HepG2 (cell line): ENCODE results near the gene URGCP. TPM values are rescaled to one million over a fixed set of nuclear protein-coding genes. Genes with fewer than 3 reads are reported as not detected.
A peak's percentile ranks its signal among the peaks of the same experiment; 100 is the strongest.

Experiments used
- ATF7 ChIP-seq, 2 experiments: fragments of 450-650 bp in 1 of 2; sonication (generic) in 1 of 2; formaldehyde crosslinking in 1 of 2; IDR thresholded peaks; 2 replicates each; pipeline versions ENCODE4 v1.4.0 to v1.6.1; 2016 to 2020; ENCODE audit warnings: antibody characterized with exemption in 1 of 2, mild to moderate bottlenecking in 1 of 2, missing genetic modification reagents in 1 of 2
- DNMT3B ChIP-seq: conservative IDR thresholded peaks from 2 replicates; pipeline ENCODE4 v1.6.1; 2016; ENCODE audit warnings: missing biosample characterization, control low read depth
- EZH2 ChIP-seq: conservative IDR thresholded peaks from 2 replicates; pipeline ENCODE4 v1.6.1; 2012; ENCODE audit warnings: mild to moderate bottlenecking, low read depth, low read length, moderate library complexity
- MTF1 ChIP-seq: sonication (generic); formaldehyde crosslinking; IDR thresholded peaks from 2 replicates; pipeline ENCODE4 v1.5.0; 2020; ENCODE audit warnings: missing genetic modification reagents
- NFRKB ChIP-seq: fragments of 450-650 bp; IDR thresholded peaks from 2 replicates; pipeline ENCODE4 v1.6.1; 2017
- PCBP1 ChIP-seq: fragments of 200-400 bp; formaldehyde crosslinking; IDR thresholded peaks from 2 replicates; pipeline ENCODE4 v1.6.1; 2017; ENCODE audit warnings: mild to moderate bottlenecking, low read depth, low read length, borderline replicate concordance
- SKI ChIP-seq: fragments of 450-650 bp; IDR thresholded peaks from one replicate; pipeline ENCODE4 v1.6.1; 2018; ENCODE audit warnings: mild to moderate bottlenecking; ENCODE audit not compliant: partially characterized antibody
- TARDBP ChIP-seq: sonication (generic); formaldehyde crosslinking; IDR thresholded peaks from 2 replicates; pipeline ENCODE4 v1.8.0; 2022; ENCODE audit warnings: mild to moderate bottlenecking, missing genetic modification reagents
- TGIF2 ChIP-seq: IDR thresholded peaks from 2 replicates; pipeline ENCODE4 v1.6.1; 2016; ENCODE audit warnings: control low read depth, missing compliant biosample characterization
- YEATS2 ChIP-seq: sonication (generic); formaldehyde crosslinking; IDR thresholded peaks from 2 replicates; pipeline ENCODE4 v1.4.0; 2020; ENCODE audit warnings: missing genetic modification reagents, borderline replicate concordance
- ZEB1 ChIP-seq: IDR thresholded peaks from 2 replicates; pipeline ENCODE4 v1.6.1; 2012; ENCODE audit warnings: mild to moderate bottlenecking, low read depth, inconsistent platforms; ENCODE audit not compliant: insufficient replicate concordance
- polyA plus RNA-seq, 8 experiments: library from polyadenylated mRNA; depleted of rRNA in 3 of 8; stranded (reverse) in 7 of 8; unstranded in 1 of 8; fragments of >200 nt; fragmentation: Illumina TruSeq in 4 of 8; extraction: Trizol in 4 of 8; gene quantifications; 2 replicates each; pipeline versions ENCODE4 v1.2.1 to v1.2.3, GENCODE V29; 2011 to 2016; ENCODE audit warnings: low read depth in 4 of 8, missing spikeins in 1 of 8, mixed read lengths in 1 of 8; ENCODE audit not compliant: insufficient read depth in 1 of 8
- total RNA-seq, 5 experiments: library from RNA; depleted of rRNA; stranded (reverse); fragments of >200 nt; fragmentation: Illumina TruSeq; extraction: Trizol; gene quantifications; 2 replicates each; pipeline ENCODE4 v1.2.3, GENCODE V29; 2016; ENCODE audit warnings: low read depth in 1 of 5
- TF ChIP-seq, protein P1 (sequence below): sonication (generic); formaldehyde crosslinking; IDR thresholded peaks from 2 replicates; pipeline ENCODE4 v1.4.0; 2020; ENCODE audit warnings: low read depth, missing genetic modification reagents
- TF ChIP-seq, protein P2 (sequence below): sonication (generic); formaldehyde crosslinking; IDR thresholded peaks from 2 replicates; pipeline ENCODE4 v1.4.0; 2020; ENCODE audit warnings: missing genetic modification reagents, borderline replicate concordance
- TF ChIP-seq, protein P3 (sequence below): sonication (generic); formaldehyde crosslinking; IDR thresholded peaks from 2 replicates; pipeline ENCODE4 v1.5.1; 2020; ENCODE audit warnings: mild to moderate bottlenecking, missing genetic modification reagents, moderate library complexity
- TF ChIP-seq, protein P4 (sequence below): sonication (generic); formaldehyde crosslinking; IDR thresholded peaks from 2 replicates; pipeline ENCODE4 v1.5.0; 2020; ENCODE audit warnings: missing genetic modification reagents

The URGCP gene
- total and polyA plus RNA-seq, 2 of the 13 experiments (the other 11 are each of a cell fraction or from before 2014, with no cell fraction given) = 22.3 to 25.8 TPM

DNA sequence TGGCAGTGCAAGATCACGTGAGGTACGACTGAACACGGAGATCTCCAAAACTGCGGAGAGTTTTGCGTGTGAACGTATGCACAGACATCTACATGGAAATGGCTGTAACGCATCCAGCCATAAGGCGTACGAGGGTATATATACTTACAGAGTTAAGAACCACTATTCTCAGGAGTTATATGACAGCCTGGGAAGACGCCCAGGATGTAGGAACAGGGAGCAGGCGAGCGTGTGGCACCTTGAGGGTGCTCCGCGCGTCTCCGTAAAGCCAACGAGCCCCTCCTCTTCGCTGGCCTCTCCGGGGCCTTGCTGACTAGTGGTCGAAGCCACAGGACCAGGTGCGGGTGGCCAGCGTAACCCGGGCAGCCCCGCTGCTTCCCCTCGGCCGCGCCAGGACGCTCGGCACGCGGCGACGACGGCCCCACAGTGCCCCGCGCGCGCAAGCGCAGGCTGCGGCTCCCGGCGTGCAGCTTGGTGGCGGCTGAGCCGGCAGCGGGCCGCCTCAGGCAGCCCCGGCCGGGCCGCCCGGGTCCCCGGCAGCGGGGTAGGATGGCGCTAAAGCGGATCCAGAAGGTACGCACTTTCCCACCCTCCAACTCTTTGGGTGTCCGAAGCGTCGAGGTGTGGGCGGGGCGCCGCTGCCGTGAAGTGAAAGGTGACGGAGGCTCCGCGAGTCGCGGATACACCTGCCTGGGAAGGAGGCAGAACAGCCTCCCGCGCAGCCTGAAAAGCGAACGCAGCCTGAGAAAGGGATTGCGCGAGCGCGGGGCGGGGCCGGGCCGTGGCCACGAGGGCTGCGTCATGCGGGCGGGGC lies 19.8 kb upstream of the URGCP start, which contains the start of gene UBE2D4 (continued):
- TF ChIP-seq, protein P1, sequence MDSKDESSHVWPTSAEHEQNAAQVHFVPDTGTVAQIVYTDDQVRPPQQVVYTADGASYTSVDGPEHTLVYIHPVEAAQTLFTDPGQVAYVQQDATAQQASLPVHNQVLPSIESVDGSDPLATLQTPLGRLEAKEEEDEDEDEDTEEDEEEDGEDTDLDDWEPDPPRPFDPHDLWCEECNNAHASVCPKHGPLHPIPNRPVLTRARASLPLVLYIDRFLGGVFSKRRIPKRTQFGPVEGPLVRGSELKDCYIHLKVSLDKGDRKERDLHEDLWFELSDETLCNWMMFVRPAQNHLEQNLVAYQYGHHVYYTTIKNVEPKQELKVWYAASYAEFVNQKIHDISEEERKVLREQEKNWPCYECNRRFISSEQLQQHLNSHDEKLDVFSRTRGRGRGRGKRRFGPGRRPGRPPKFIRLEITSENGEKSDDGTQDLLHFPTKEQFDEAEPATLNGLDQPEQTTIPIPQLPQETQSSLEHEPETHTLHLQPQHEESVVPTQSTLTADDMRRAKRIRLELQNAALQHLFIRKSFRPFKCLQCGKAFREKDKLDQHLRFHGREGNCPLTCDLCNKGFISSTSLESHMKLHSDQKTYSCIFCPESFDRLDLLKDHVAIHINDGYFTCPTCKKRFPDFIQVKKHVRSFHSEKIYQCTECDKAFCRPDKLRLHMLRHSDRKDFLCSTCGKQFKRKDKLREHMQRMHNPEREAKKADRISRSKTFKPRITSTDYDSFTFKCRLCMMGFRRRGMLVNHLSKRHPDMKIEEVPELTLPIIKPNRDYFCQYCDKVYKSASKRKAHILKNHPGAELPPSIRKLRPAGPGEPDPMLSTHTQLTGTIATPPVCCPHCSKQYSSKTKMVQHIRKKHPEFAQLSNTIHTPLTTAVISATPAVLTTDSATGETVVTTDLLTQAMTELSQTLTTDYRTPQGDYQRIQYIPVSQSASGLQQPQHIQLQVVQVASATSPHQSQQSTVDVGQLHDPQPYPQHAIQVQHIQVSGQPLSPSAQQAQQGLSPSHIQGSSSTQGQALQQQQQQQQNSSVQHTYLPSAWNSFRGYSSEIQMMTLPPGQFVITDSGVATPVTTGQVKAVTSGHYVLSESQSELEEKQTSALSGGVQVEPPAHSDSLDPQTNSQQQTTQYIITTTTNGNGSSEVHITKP (CRISPR knock-in tag) = no peak
- TF ChIP-seq TARDBP (peak; percentile 57), EZH2 (no peak), SKI (peak; percentile 30), TGIF2 (CRISPR knock-in tag) (peak; percentile 21; the same call in 1 of the 2 replicates), ZEB1 (peak; percentile 79), YEATS2 (peak; percentile 82; the same call in 1 of the 2 replicates), PCBP1 (no peak), MTF1 (CRISPR knock-in tag) (peak; percentile 82), NFRKB (no peak), DNMT3B (no peak), ATF7 (IDR thresholded peaks at IDR 0.05) (no peak), ATF7 (CRISPR knock-in tag; IDR thresholded peaks at IDR 0.05) (0 out of 2 replicates have a peak, but pooled peaks have one; percentile 60)
- TF ChIP-seq, protein P2, sequence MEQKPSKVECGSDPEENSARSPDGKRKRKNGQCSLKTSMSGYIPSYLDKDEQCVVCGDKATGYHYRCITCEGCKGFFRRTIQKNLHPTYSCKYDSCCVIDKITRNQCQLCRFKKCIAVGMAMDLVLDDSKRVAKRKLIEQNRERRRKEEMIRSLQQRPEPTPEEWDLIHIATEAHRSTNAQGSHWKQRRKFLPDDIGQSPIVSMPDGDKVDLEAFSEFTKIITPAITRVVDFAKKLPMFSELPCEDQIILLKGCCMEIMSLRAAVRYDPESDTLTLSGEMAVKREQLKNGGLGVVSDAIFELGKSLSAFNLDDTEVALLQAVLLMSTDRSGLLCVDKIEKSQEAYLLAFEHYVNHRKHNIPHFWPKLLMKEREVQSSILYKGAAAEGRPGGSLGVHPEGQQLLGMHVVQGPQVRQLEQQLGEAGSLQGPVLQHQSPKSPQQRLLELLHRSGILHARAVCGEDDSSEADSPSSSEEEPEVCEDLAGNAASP (CRISPR knock-in tag) = peak; percentile 9; the same call in 1 of the 2 replicates
- TF ChIP-seq, protein P3, sequence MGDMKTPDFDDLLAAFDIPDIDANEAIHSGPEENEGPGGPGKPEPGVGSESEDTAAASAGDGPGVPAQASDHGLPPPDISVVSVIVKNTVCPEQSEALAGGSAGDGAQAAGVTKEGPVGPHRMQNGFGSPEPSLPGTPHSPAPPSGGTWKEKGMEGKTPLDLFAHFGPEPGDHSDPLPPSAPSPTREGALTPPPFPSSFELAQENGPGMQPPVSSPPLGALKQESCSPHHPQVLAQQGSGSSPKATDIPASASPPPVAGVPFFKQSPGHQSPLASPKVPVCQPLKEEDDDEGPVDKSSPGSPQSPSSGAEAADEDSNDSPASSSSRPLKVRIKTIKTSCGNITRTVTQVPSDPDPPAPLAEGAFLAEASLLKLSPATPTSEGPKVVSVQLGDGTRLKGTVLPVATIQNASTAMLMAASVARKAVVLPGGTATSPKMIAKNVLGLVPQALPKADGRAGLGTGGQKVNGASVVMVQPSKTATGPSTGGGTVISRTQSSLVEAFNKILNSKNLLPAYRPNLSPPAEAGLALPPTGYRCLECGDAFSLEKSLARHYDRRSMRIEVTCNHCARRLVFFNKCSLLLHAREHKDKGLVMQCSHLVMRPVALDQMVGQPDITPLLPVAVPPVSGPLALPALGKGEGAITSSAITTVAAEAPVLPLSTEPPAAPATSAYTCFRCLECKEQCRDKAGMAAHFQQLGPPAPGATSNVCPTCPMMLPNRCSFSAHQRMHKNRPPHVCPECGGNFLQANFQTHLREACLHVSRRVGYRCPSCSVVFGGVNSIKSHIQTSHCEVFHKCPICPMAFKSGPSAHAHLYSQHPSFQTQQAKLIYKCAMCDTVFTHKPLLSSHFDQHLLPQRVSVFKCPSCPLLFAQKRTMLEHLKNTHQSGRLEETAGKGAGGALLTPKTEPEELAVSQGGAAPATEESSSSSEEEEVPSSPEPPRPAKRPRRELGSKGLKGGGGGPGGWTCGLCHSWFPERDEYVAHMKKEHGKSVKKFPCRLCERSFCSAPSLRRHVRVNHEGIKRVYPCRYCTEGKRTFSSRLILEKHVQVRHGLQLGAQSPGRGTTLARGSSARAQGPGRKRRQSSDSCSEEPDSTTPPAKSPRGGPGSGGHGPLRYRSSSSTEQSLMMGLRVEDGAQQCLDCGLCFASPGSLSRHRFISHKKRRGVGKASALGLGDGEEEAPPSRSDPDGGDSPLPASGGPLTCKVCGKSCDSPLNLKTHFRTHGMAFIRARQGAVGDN (CRISPR knock-in tag) = peak; percentile 99
- TF ChIP-seq, protein P4, sequence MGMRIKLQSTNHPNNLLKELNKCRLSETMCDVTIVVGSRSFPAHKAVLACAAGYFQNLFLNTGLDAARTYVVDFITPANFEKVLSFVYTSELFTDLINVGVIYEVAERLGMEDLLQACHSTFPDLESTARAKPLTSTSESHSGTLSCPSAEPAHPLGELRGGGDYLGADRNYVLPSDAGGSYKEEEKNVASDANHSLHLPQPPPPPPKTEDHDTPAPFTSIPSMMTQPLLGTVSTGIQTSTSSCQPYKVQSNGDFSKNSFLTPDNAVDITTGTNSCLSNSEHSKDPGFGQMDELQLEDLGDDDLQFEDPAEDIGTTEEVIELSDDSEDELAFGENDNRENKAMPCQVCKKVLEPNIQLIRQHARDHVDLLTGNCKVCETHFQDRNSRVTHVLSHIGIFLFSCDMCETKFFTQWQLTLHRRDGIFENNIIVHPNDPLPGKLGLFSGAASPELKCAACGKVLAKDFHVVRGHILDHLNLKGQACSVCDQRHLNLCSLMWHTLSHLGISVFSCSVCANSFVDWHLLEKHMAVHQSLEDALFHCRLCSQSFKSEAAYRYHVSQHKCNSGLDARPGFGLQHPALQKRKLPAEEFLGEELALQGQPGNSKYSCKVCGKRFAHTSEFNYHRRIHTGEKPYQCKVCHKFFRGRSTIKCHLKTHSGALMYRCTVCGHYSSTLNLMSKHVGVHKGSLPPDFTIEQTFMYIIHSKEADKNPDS = no peak
